IPS-NIHi7 (cell line): Measurements from ENCODE around the gene OR8B8.
"Not testable (repeated sequence)": the region's sequence is repeated elsewhere in the genome, so short reads cannot be mapped to it uniquely, and the experiment has no call there.

ENCODE experiments used
- DNase-seq: peaks from one replicate; pipeline ENCODE4 v3.0.0; 2012; ENCODE audit warnings: mixed read lengths; ENCODE audit errors: extremely low spot score

OR8B8 gene

GRCh38 chr11:124441519-124441918 is 4.0 kb downstream of the OR8B8 start:
- no peak for DNase-seq

- DNase-seq = no peak
Observed at GRCh38 chr11:124441081-124441480, 4.4 kb downstream of the OR8B8 start.

GRCh38 chr11:124440608-124441007 is 4.9 kb downstream of the OR8B8 start:
- DNase-seq = no peak

GRCh38 chr11:124434699-124435098 is 10.8 kb downstream of the OR8B8 start:
- no peak for DNase-seq

- DNase-seq = no peak
Observed at GRCh38 chr11:124429599-124429998, 15.9 kb downstream of the OR8B8 start.

- DNase-seq = no peak
Observed at GRCh38 chr11:124424384-124424921, 21.0 kb downstream of the OR8B8 start, which contains the start of gene OR8B4. OR8B4 (minus strand) TSS chr11:124424871; CDS start chr11:124424871, 0 bp downstream.

GRCh38 chr11:124421043-124421442 is 24.5 kb downstream of the OR8B8 start:
- DNase-seq = no peak

DNA sequence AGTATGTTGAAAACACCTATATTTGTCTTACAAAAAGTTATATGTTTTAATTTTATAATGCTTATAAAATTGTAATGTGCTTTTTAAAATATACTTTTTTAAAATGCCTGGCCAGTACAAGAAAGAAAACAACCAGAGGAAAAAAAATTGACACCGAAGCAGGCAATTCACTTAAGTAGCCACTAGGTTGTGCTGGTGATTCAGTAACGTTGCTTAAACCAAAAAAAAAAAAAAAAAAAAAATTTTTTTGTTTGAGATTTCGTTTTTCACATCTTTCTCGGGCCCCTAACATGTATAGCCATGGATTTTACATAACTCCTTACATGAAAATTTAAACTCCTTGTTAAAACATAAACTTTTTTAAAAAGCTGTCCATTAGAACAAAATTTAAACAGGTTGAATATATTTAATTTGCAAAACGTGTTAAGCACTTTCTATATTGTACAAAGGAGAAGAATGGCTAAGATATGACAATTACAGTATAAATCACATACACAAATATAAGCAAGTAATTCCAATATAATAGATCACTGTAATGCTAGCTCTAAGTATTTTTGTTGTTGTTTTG is 30.1 kb downstream of the OR8B8 start:
- peak; percentile 25 for DNase-seq

GRCh38 chr11:124409906-124410305 is 35.6 kb downstream of the OR8B8 start:
- no peak for DNase-seq

DNA sequence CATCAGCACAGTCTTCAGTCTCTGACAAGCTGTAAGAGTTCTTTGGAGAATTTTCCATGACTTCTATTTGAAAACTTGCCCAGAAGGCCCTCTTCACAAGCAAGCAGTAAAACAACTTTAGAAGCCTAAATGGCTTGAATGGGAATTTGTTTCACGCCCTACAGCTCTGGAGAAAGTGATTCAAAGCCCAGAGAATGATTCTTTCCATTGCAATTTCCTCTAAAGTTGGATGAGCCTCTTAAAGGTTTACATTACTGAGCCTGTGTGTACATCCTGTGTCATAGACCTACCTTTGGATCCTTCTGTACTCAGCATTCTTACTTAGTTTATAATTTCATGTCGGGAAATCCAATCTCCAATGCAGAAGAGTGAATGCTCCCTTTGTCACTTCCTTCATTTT is 39.9 kb downstream of the OR8B8 start:
- DNase-seq = no peak

- DNase-seq = not testable (repeated sequence)
Observed at GRCh38 chr11:124403186-124403585, 42.3 kb downstream of the OR8B8 start.

- DNase-seq = peak; percentile 62
Observed at GRCh38 chr11:124402326-124402922, 43.1 kb downstream of the OR8B8 start.

DNA sequence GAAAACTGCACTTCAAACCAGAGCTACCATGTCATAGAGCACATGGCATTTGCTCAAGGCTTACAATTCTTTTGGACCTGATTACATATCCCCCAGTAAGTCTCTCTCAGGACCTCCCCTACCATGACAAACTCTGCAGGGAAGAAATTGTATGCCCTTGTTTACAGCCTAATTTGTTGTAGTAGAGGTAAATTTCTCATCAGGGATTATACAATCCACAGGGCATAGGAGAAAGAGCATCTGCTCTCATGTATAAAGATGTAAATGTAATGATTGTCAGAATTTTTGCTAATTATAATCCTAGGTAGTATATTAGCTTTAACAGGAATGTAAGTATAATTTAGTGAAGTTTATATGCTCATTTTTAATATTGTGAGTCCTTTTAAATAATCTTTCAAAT is 46.6 kb downstream of the OR8B8 start, which contains the start of gene OR8B3:
OR8B3 (minus strand) TSS at position 101 of the 400 bp plus-strand sequence. CDS start 1,673 bp downstream, outside the sequence.
- no peak for DNase-seq

GRCh38 chr11:124396847-124397246 is 48.6 kb downstream of the OR8B8 start:
- not testable (repeated sequence) for DNase-seq

DNA sequence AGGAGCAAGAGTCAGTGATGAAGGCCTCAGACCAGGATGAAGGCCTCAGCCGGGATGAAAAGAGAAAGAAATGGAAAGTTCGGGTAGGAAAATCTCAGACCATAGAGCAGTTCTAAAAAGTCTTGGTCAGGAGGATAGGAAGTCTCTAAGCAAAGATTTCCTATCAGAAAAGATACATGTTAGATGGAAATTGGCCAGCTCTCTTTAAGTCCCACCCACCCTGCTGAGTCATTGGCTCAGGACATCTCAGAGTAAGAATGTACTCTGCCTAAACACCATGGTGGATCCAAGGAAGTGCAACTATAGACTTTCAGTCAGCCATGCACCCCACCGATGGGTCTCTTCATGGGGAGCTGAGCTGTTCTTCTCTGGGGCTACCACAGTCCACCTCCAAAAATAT is 51.1 kb downstream of the OR8B8 start:
- no peak for DNase-seq
